SK-N-SH treated with all-trans-retinoic acid at 6 μM for 48 hours (cell line): Measurements from ENCODE around the gene SGPL1.

Experiments
- ARNTL ChIP-seq: fragments of 450-650 bp; formaldehyde crosslinking; IDR thresholded peaks from 2 replicates; pipeline ENCODE4 v1.5.0; 2020; ENCODE audit warnings: low read depth, mild to moderate bottlenecking, moderate library complexity, borderline replicate concordance
- BACH2 ChIP-seq: fragments of 250-450 bp; sonication (Bioruptor Pico); IDR thresholded peaks from 2 replicates; pipeline ENCODE4 v1.9.0; 2021; ENCODE audit warnings: mild to moderate bottlenecking, borderline replicate concordance
- ESRRG ChIP-seq: fragments of 250-450 bp; sonication (Bioruptor Pico); IDR thresholded peaks from 2 replicates; pipeline ENCODE4 v1.6.1; 2021; ENCODE audit warnings: mild to moderate bottlenecking
- OSR1 ChIP-seq: fragments of 250-450 bp; sonication (Bioruptor Pico); IDR thresholded peaks from 2 replicates; pipeline ENCODE4 v1.8.0; 2022; ENCODE audit warnings: moderate library complexity, mild to moderate bottlenecking, inconsistent platforms
- RARB ChIP-seq: fragments of 250-450 bp; sonication (Bioruptor Pico); IDR thresholded peaks from 2 replicates; pipeline ENCODE4 v1.8.0; 2021; ENCODE audit warnings: mild to moderate bottlenecking, moderate library complexity
- SNAI2 ChIP-seq: fragments of 250-450 bp; sonication (Bioruptor Pico); IDR thresholded peaks from 2 replicates; pipeline ENCODE4 v1.5.0; 2020; ENCODE audit warnings: mild to moderate bottlenecking, moderate library complexity
- TOX ChIP-seq: fragments of 250-450 bp; sonication (Bioruptor Pico); IDR thresholded peaks from 2 replicates; pipeline ENCODE4 v1.8.0; 2021; ENCODE audit warnings: mild to moderate bottlenecking, moderate library complexity, borderline replicate concordance
- ZC3H10 ChIP-seq: fragments of 250-450 bp; sonication (Bioruptor Pico); IDR thresholded peaks from 2 replicates; pipeline ENCODE4 v1.5.1; 2021; ENCODE audit warnings: mild to moderate bottlenecking, moderate library complexity
- ZNF8 ChIP-seq: fragments of 450-650 bp; formaldehyde crosslinking; IDR thresholded peaks from 2 replicates; pipeline ENCODE4 v1.5.0; 2020; ENCODE audit warnings: mild to moderate bottlenecking, moderate library complexity
- TF ChIP-seq, protein P1 (sequence below): fragments of 250-450 bp; sonication (Bioruptor Pico); IDR thresholded peaks from 2 replicates; pipeline ENCODE4 v1.5.0; 2020; ENCODE audit warnings: mild to moderate bottlenecking, moderate library complexity
- TF ChIP-seq, protein P2 (sequence below): fragments of 250-450 bp; sonication (Bioruptor Pico); IDR thresholded peaks from 2 replicates; pipeline ENCODE4 v1.8.0; 2020; ENCODE audit warnings: mild to moderate bottlenecking, moderate library complexity, borderline replicate concordance

DNA sequence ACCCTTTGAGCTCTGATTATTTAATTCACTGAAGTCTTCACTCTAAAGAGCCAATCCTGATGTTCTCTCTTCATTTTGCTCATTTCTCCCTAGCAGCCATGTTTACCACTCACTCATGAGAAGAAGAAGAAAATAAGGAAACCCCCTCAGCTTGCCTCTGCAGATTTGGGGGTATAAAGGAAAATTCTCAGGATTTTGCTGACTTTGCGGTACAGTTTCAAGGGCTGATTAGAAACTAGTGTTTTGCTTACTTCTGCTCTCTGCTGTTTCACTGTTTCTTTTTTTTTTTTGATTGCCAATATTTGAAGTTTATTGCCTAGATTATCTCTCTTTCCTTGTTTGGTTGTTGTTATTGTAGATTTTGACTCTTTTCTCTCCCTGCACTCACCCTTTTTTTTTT, 49.2 kb downstream of the SGPL1 start:
- no peak for TF ChIP-seq RARB (CRISPR knock-in tag)
- TF ChIP-seq ZNF8 (CRISPR knock-in tag), result no peak
- TF ChIP-seq BACH2, result no peak
- TF ChIP-seq TOX (CRISPR knock-in tag), result no peak
- TF ChIP-seq OSR1 (CRISPR knock-in tag), result no peak
- TF ChIP-seq ARNTL (CRISPR knock-in tag), result no peak
- TF ChIP-seq SNAI2, result no peak
- TF ChIP-seq, protein P1, sequence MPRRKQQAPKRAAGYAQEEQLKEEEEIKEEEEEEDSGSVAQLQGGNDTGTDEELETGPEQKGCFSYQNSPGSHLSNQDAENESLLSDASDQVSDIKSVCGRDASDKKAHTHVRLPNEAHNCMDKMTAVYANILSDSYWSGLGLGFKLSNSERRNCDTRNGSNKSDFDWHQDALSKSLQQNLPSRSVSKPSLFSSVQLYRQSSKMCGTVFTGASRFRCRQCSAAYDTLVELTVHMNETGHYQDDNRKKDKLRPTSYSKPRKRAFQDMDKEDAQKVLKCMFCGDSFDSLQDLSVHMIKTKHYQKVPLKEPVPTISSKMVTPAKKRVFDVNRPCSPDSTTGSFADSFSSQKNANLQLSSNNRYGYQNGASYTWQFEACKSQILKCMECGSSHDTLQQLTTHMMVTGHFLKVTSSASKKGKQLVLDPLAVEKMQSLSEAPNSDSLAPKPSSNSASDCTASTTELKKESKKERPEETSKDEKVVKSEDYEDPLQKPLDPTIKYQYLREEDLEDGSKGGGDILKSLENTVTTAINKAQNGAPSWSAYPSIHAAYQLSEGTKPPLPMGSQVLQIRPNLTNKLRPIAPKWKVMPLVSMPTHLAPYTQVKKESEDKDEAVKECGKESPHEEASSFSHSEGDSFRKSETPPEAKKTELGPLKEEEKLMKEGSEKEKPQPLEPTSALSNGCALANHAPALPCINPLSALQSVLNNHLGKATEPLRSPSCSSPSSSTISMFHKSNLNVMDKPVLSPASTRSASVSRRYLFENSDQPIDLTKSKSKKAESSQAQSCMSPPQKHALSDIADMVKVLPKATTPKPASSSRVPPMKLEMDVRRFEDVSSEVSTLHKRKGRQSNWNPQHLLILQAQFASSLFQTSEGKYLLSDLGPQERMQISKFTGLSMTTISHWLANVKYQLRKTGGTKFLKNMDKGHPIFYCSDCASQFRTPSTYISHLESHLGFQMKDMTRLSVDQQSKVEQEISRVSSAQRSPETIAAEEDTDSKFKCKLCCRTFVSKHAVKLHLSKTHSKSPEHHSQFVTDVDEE (CRISPR knock-in tag), result no peak
- TF ChIP-seq, protein P2, sequence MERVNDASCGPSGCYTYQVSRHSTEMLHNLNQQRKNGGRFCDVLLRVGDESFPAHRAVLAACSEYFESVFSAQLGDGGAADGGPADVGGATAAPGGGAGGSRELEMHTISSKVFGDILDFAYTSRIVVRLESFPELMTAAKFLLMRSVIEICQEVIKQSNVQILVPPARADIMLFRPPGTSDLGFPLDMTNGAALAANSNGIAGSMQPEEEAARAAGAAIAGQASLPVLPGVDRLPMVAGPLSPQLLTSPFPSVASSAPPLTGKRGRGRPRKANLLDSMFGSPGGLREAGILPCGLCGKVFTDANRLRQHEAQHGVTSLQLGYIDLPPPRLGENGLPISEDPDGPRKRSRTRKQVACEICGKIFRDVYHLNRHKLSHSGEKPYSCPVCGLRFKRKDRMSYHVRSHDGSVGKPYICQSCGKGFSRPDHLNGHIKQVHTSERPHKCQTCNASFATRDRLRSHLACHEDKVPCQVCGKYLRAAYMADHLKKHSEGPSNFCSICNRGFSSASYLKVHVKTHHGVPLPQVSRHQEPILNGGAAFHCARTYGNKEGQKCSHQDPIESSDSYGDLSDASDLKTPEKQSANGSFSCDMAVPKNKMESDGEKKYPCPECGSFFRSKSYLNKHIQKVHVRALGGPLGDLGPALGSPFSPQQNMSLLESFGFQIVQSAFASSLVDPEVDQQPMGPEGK (CRISPR knock-in tag), result no peak
- no peak for TF ChIP-seq ZC3H10 (CRISPR knock-in tag)
- no peak for TF ChIP-seq ESRRG (CRISPR knock-in tag)
